Stimulated activated CD8-positive, alpha-beta memory T cell treated with anti-CD3 and anti-CD28 coated beads, Interleukin-12 subunit alpha, Interleukin-12 subunit beta, amount 100 ng/mL, for 24 hours (primary cell): ENCODE measurements around the gene C1orf56.

Source experiments
- DNase-seq: peaks from one replicate; pipeline ENCODE4 v3.0.0-alpha.2; 2020; ENCODE audit errors: extremely low read depth

C1orf56 gene

DNA sequence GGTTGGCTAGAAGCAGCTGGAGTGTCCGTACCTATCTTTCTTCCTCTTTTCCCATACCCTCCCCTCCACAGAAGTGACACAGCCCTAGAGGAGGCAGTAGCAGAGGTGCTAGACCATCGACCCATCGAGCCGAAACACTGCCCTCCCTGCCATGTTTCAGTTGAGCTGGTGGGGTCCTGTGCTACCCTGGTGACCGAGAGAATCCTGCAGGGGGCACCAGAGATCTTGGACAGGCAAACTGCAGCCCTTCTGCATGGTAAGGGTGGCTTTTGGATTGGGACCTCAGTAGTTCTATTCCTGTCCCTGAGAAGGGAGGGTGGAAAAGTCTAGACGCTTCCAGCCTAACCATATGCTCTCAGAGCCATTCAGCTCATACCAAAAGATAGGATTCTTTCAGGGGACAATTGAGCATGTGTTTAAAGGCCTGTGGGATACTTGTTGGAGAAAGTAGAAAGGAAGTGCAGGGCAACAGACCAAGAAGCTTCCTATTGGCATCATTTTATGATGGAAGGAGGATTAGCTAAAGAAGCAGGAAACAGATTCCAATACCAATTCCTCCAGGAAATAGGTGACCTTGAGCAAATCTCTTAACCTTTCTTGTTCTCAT lies 22.9 kb upstream of the C1orf56 start:
- peak; percentile 58 for DNase-seq

DNA sequence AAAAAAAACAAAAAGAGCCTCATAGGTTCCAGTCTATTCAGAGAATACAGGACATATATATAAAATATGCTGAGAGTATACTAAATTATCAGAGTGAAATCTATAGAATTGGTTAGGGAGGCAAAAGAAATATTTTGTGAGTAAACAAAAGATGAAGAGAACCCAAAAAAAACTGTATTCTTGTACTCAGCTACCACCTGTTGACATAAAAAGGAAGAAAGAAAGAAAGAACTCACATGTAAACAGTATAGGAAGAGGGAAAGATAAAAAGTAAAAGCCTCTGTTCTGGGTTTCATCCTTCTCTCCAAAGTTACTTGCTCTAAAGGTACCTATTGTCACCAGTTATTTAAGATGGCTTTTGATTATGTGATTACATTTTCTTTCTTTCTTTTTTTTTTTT lies 21.1 kb upstream of the C1orf56 start:
- no peak for DNase-seq

- DNase-seq: no peak
Measured at GRCh38 chr1:151032164-151032563, 15.4 kb upstream of the C1orf56 start.

- DNase-seq: no peak
Measured at GRCh38 chr1:151035167-151035566, 12.4 kb upstream of the C1orf56 start.

DNA sequence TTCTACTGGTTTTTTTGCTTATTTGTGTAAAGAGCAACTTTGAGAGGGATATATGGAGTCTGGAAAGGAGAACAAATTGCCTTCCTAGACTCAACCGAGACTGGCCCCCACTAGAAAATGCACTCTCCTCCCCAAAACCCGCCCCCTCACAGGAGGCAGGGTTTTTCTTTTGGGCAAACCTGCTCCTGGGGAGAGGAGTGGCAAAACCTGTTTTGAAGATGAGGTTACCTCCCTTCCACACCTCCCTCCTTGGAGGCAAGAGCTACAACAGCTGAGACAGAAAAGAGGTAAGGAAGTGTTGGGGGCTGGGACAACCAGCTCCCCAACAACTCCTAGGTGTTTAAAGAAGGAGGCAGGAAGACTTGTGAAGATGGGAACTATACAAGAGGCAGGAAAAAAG lies 11.2 kb upstream of the C1orf56 start, which contains the start of gene BNIPL:
BNIPL (plus strand) TSS at position 231 of the 400 bp plus-strand sequence; CDS start at position 371, 140 bp downstream.
- DNase-seq: no peak

DNA sequence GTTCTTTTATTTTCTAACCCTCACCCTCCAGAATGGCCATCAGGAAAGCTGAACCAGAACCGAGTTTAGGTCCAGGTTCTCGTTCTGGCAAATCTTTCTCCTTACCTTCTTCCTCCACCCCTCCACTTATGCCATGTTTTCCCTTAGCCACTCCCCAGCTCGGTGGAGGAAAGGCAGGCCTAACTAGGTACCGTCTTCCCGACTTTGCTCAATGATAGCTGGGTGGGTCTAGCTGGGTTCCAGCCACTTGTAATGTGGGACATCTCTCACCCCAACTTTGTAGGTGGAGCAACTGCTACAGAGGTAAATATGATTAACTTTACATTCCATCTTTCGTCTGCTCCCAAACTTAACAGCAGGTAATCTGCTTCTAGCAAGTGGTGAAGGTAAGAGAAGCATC lies 10.5 kb upstream of the C1orf56 start:
- no peak for DNase-seq

DNA sequence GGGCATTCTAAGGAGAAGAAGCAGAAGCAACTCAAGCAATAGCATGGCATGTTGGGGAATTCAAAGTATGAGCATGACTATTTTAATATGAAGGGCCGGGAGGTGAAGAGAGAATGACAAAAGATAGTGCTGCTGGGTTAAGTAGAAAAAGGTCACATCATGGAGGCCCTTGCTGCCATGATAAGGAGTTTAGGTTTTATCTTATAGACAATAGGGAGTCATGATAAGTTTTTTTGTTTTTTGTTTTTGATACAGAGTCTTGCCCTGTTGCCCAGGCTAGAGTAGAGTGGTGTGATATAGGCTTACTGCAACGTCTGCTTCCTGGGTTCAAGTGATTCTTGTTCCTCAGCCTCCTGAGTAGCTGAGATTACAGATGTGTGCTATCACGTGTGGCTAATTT lies 8.0 kb upstream of the C1orf56 start:
- no peak for DNase-seq

DNA sequence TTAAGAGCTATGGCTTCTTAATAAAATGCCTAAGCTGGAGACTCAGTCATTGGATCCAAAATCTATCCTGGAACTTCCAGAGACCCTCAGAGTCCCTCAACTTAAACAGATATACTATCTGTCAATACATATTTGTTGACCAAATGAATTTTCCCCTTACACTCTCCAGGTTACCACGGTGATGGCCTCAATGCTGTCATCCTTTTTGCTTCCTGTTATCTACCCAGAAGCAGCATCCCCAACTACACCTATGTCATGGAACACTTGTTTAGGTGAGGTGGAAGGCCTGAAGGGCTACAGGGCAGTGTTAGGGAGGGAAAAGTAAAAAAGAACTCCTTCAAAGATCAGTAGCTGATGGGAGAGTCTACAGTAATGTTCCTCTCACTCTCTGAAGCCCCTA lies 4.4 kb upstream of the C1orf56 start:
- DNase-seq: no peak

- DNase-seq: no peak
Measured at GRCh38 chr1:151047925-151048644, 534 bp downstream of the C1orf56 start.

DNA sequence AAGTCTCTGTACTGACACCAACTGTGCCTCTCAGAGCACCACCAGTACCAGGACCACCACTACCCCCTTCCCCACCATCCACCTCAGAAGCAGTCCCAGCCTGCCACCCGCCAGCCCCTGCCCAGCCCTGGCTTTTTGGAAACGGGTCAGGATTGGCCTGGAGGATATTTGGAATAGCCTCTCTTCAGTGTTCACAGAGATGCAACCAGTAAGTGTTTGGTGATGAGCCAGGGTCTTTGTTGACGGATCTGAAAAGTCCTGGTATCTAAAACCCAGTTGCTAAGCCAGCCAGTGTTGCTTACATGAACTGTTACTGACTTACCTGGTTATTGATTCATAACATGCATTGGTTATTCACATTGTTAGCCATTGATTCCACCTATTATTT lies 1.1 kb downstream of the C1orf56 start:
- DNase-seq: no peak

DNA sequence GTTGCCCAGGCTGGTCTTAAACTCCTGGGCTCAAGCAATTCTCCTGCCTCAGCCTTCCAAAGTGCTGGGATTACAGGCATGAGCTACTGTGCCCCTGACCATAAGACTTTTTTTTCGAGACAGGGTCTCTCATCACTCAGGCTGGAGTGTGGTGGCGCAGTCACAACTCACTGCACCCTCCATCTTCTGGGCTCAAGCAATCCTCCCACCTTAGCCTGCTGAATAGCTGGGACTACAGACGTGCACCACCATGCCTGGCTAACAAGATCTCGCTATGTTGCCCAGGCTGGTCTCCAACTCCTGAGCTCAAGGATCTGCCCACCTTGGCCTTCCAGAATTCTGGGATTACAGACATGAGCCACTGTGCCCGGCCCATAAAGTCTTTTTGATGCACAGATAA lies 1.9 kb downstream of the C1orf56 start:
- DNase-seq: no peak

GRCh38 chr1:151050051-151050688 lies 2.6 kb downstream of the C1orf56 start:
- no peak for DNase-seq

- DNase-seq: no peak
Measured at GRCh38 chr1:151051356-151052009, 3.9 kb downstream of the C1orf56 start.

GRCh38 chr1:151054971-151055547 lies 7.5 kb downstream of the C1orf56 start:
- no peak for DNase-seq

DNA sequence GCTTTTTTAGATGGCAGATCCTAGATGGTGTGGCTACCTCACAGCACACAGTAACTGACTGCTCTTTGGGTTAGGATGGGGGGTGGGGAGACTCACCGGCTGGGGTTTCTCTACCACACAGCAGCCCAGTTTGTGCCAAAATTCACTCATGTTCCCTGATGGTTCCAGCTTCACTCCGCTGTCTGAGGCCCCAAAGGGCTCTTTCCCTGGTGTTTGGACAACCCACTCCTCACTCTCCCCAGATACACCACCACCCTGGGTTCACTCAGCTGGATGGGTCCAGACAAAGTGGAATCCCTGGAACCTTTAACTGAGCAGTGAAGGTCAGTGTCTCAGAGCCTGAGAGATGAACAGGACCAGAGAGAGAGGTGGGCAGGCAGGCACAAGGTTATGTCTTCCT lies 8.0 kb downstream of the C1orf56 start:
- DNase-seq: no peak

DNA sequence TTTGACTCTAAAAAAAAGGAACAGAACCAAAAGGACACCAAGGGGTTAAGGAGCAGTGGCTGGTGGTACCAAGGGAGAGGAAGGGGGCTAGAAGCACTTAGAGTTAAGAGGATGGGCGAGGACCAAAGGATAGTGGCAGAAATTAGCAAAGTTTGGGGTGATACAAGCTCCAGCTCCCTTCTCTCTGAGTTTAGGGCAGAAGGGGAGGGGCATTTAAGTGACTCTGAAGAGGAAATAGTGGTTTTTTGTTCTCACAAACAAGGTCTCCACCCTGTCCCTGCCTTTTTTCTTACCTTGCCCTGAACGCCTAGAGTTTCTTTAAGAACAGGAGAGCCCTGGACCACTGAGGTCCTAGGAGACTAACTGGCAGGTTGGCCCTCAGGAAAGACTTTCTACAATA lies 8.6 kb downstream of the C1orf56 start:
- no peak for DNase-seq

GRCh38 chr1:151058692-151059091 lies 11.1 kb downstream of the C1orf56 start:
- no peak for DNase-seq

DNA sequence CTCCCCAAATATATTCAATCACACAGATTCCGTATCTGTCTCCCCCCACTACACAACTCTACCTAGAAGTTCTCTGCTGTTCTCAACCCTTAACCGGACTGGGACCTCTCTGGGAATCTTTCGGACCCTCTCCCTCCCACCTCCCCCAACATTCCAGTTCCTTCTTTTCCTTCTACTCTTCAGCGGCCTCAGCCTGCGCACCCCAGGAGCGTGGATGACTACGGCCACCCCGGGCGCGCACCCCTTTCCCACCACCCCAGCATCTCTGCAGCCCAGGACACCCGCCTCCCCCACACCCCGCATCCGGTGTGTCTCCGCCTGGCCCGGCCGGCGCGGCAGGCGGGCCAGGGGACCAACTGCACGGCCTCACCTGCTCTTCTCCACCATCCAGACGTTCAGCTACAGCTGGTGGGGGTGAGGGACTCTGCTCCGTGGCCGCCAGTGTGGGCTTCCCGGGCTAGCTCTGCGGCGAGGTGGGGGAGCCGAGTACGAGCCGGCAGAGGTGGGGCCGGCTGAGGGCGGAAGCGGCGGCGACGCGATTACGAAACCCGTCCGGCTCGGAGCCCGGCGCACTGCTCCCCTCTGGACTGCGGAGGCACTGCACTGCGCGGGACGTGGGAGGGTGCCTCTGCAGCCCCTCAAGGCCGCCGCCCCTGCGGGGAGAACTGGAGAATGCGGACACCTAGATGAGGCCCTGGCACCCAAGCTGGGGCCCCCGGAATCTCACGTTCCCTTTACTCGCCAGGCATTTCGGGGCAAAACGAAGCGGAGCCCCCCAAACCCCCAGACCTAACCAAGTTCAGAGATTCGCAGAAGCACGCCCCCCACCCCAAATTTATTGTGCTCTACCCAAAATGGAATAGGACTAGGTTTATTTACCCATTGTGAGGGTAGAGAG lies 11.8 kb downstream of the C1orf56 start, which contains the start of gene CDC42SE1:
CDC42SE1 (minus strand) TSS at position 514 of the 898 bp plus-strand sequence. CDS start 3,892 bp downstream, outside the sequence.
- peak; percentile 62 for DNase-seq

- DNase-seq: no peak
Measured at GRCh38 chr1:151060007-151060656, 12.6 kb downstream of the C1orf56 start, which contains the start of gene MLLT11. TSS of gene MLLT11 (plus strand) at chr1:151060397. CDS start at chr1:151067225, 6,828 bp downstream.

GRCh38 chr1:151060657-151061421 lies 13.3 kb downstream of the C1orf56 start:
- DNase-seq: no peak
